Right lobe of liver (tissue), 6 donors: ENCODE data around the gene PSMB8. TPM values are rescaled to one million over a fixed set of nuclear protein-coding genes. Genes with fewer than 3 reads are reported as not detected.

Source experiments
- ATAC-seq, 4 donors: fragments of 200-7000 bp; cut with Tn5 transposase; one replicate each; pipeline ENCODE4 v1.9.1; 2020; ENCODE audit warnings: mild to moderate bottlenecking in 4 of 4, moderate library complexity in 4 of 4
- DNase-seq, 3 donors: peaks; one replicate each; pipeline ENCODE4 v3.0.0-alpha.2; 2020
- H3K27ac ChIP-seq, 3 donors: fragments of 200-600 bp; one replicate each; pipeline ENCODE4 v1.8.0; 2022
- H3K27me3 ChIP-seq, 2 donors: fragments of 200-600 bp; one replicate each; pipeline ENCODE4 v1.8.0; 2022
- H3K36me3 ChIP-seq, 4 donors: fragments of 200-600 bp; sonication (generic) in 1 of 4; one replicate each; pipeline versions ENCODE4 v1.5.1 to v1.8.0; 2017 to 2022; ENCODE audit warnings: control low read depth in 1 of 4
- H3K4me1 ChIP-seq, 4 donors: fragments of 200-600 bp; sonication (generic) in 1 of 4; one replicate each; pipeline versions ENCODE4 v1.5.1 to v1.8.0; 2017 to 2022; ENCODE audit warnings: control low read depth in 1 of 4
- H3K4me3 ChIP-seq, 3 donors: fragments of 200-600 bp; one replicate each; pipeline ENCODE4 v1.8.0; 2022
- H3K9me3 ChIP-seq, 4 donors: fragments of 200-600 bp; sonication (generic) in 1 of 4; one replicate each; pipeline versions ENCODE4 v1.5.1 to v1.8.0; 2017 to 2022; ENCODE audit warnings: control low read depth in 1 of 4
- CTCF ChIP-seq, 4 donors: fragments of 200-600 bp in 3 of 4; fragments of 450-650 bp in 1 of 4; IDR thresholded peaks; one replicate each; pipeline versions ENCODE4 v1.5.1 to v1.8.0; 2016 to 2022; ENCODE audit warnings: antibody characterized with exemption in 4 of 4, mild to moderate bottlenecking in 2 of 4
- POLR2A ChIP-seq: fragments of 450-650 bp; IDR thresholded peaks from one replicate; pipeline ENCODE4 v1.6.1; 2017; ENCODE audit warnings: antibody characterized with exemption, mild to moderate bottlenecking
- WGBS: methylation state at CpG from one replicate; pipeline ENCODE4 v1.1.6; 2018; ENCODE audit warnings: low coverage, low lambda C conversion rate; ENCODE audit not compliant: insufficient coverage; ENCODE audit errors: missing lambda C conversion rate; 5-methylcytosine and 5-hydroxymethylcytosine counted together
- intact Hi-C, 2 donors: fragments of 100-400 bp; cut with DNase I; formaldehyde crosslinking; loops; one replicate each; pipeline versions ENCODE4 v1.11.2 to v1.14.1; 2022
- total RNA-seq, 6 experiments: library from RNA; depleted of rRNA in 2 of 6; stranded (reverse); fragments of >200 nt in 2 of 6; fragmentation: NEBNext Ultra II Directional in 3 of 6; extraction: Animal tissue kit (Norgen Biotek cat#: 25700) in 3 of 6; gene quantifications; one replicate each; pipeline versions ENCODE4 v1.1.0 to v1.2.4, GENCODE V29; 2016 to 2023
- donor health status: DM: no; HTN: yes; CAD: no.
- donor health status: DM: no; HTN: no; CAD: no.
- donor health status: DM: no; HTN: no; CAD: no.
- donor health status: DM: no; HTN: yes; CAD: no.
- donor health status: DM: no; HTN: yes; CAD: no.

The PSMB8 gene
- total RNA-seq, 6 experiments from 2014 or later, result 34.7 to 66.3 (median 40.5) TPM

GRCh38 chr6:32830017-32830416 lies 13.8 kb downstream of the PSMB8 start:
- Histone ChIP-seq H3K36me3 (peaks cover 0 to 22% (median 1%) of the 10 kb centered on the region in 4 donors), H3K9me3 (no peaks in the 10 kb centered on the region), H3K4me1 (no peaks in the 10 kb centered on the region), H3K27me3 (no peaks in the 10 kb centered on the region), H3K27ac (no peak overlapping the region), H3K4me3 (no peak overlapping the region)
- TF ChIP-seq POLR2A, result no peak
- no peak for TF ChIP-seq CTCF (IDR thresholded peaks at IDR 0.05)
- DNase-seq (no peak), ATAC-seq (no peak)
- intact Hi-C loops, result no loop called here
- 88% methylated on average over 2 of the region's 5 CpGs for WGBS

GRCh38 chr6:32829495-32829894 lies 14.4 kb downstream of the PSMB8 start:
- ATAC-seq (no peak), DNase-seq (no peak)
- Histone ChIP-seq H3K4me3 (no peak overlapping the region), H3K9me3 (no peaks in the 10 kb centered on the region), H3K27me3 (no peaks in the 10 kb centered on the region), H3K27ac (no peak overlapping the region), H3K4me1 (no peaks in the 10 kb centered on the region), H3K36me3 (peaks cover 0 to 22% (median 1%) of the 10 kb centered on the region in 4 donors)
- WGBS, result 76% methylated on average over 6 of the region's 7 CpGs
- intact Hi-C loops, result no loop called here
- TF ChIP-seq CTCF (IDR thresholded peaks at IDR 0.05) (no peak), POLR2A (no peak)

GRCh38 chr6:32827025-32827424 lies 16.8 kb downstream of the PSMB8 start:
- Histone ChIP-seq H3K4me3 (no peak overlapping the region), H3K9me3 (no peaks in the 10 kb centered on the region), H3K36me3 (peaks cover 0 to 22% (median 1%) of the 10 kb centered on the region in 4 donors), H3K27me3 (no peaks in the 10 kb centered on the region), H3K27ac (no peak overlapping the region), H3K4me1 (no peaks in the 10 kb centered on the region)
- WGBS, result 63% methylated on average over 3 of the region's 3 CpGs
- no peak for DNase-seq
- TF ChIP-seq CTCF (IDR thresholded peaks at IDR 0.05) (no peak), POLR2A (no peak)
- intact Hi-C loops, result no loop called here
- ATAC-seq, result no peak

DNA sequence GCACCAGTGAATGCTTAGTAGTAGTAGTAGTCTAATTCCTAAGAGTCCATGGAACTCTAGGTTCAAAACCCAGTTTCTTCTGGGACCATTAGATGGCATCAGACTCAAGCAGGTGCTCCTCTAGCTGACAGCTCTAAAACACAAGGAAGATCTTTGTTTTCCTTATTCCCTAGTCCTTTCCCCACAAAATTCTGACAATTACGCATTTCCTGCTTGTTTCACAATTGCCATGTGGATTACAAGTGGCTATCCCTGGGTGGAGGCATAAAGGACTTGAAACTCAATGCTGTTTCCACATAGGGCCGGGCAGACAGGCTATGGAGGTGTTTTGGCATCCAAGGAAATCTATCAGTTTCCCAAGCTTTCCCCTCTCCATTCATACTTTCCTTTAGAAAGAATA lies 17.9 kb downstream of the PSMB8 start:
- ATAC-seq (peak; percentile 75 to 94 (median 78)), DNase-seq (no peak)
- Histone ChIP-seq H3K27me3 (no peaks in the 10 kb centered on the region), H3K36me3 (peaks cover 0 to 14% (median 1%) of the 10 kb centered on the region in 4 donors), H3K4me1 (no peaks in the 10 kb centered on the region), H3K9me3 (no peaks in the 10 kb centered on the region), H3K4me3 (no peak overlapping the region), H3K27ac (no peak overlapping the region)
- intact Hi-C loops, result no loop called here
- WGBS, result 48% methylated on average over 2 of the region's 2 CpGs
- no peak for TF ChIP-seq POLR2A
- peak; percentile 35 to 59 (median 44) for TF ChIP-seq CTCF (IDR thresholded peaks at IDR 0.05)

DNA sequence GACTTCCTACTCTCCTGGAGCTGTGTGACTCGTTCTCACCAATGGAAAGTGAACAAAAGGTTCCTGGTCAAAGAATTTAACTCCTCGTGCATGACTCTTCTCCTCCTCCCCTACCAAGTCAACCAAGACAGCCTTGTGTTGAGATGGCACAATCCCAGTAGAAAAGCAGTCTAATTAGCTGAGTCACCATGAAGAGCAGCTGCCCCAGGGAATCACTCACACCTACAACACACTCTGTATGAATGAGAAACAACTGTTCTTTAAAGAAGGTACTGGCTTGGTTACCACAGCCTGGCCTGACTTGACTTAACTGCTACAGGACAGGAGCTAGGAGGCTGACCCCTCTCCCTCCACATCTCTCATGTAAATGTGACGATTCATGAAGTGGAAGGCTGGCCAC lies 24.1 kb downstream of the PSMB8 start:
- H3K27me3 ChIP-seq, result no peaks in the 10 kb centered on the region
- TF ChIP-seq CTCF (IDR thresholded peaks at IDR 0.05) (no peak), POLR2A (no peak)
- WGBS, result 42% methylated on average over 2 of the region's 3 CpGs
- intact Hi-C loops, result no loop called here
- no peaks in the 10 kb centered on the region for H3K9me3 ChIP-seq
- H3K4me1 ChIP-seq, result no peaks in the 10 kb centered on the region
- H3K4me3 ChIP-seq, result no peak overlapping the region
- no peak overlapping the region for H3K27ac ChIP-seq
- ATAC-seq (no peak), DNase-seq (no peak)
- no peaks in the 10 kb centered on the region for H3K36me3 ChIP-seq
